ENCODE measurements around the gene FBP2.

FBP2 gene

DNA sequence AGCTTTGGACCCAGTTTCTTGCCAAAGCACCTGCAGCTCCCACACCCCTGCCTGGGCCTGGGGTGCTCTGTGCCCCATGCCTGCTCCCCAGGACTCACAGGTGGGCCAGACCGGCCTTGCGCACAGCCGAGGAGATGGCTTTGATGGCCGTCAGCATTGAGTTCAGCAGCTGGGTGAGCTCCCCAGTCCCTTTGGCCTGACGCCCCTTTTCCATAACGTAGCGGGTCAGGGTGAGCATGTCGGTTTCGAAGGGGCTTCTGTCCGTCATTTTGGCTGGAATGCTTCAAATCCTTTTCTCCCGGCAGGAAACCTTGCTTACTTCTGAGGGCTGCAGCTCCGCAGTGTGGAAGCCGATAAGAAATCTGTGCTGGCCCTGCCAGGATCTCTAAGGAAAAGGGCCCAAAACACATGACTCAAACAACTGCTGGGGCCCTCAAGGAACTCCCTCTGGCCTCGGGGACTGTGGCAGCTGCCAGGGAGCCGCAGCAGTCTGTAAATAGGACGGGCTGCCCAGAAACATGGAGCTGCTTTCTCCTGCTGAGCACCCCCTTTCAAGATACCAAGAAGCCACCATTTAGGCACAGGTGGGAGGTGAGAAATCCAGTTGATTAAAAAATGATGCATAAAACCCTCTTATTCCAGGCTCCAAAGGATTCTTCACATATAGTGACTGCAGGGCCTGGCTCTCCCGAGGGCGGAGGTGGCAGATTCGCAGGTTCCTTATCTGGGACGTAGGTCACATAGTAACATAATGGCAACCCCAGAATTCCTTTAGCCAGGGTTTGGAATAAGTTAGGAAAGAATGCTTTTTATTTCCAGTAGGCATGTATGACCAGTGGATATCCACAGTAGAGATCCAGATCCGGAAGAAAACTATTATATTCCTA is at the start of gene FBP2:
FBP2 (minus strand) TSS at position 366 of the 887 bp plus-strand sequence; CDS start at position 268, 98 bp downstream.
- TF ChIP-seq EZH2phosphoT487 (IDR thresholded peaks at IDR 0.05; ENCODE audit: borderline replicate concordance, low read length) = no peak
- TF ChIP-seq, protein P1, sequence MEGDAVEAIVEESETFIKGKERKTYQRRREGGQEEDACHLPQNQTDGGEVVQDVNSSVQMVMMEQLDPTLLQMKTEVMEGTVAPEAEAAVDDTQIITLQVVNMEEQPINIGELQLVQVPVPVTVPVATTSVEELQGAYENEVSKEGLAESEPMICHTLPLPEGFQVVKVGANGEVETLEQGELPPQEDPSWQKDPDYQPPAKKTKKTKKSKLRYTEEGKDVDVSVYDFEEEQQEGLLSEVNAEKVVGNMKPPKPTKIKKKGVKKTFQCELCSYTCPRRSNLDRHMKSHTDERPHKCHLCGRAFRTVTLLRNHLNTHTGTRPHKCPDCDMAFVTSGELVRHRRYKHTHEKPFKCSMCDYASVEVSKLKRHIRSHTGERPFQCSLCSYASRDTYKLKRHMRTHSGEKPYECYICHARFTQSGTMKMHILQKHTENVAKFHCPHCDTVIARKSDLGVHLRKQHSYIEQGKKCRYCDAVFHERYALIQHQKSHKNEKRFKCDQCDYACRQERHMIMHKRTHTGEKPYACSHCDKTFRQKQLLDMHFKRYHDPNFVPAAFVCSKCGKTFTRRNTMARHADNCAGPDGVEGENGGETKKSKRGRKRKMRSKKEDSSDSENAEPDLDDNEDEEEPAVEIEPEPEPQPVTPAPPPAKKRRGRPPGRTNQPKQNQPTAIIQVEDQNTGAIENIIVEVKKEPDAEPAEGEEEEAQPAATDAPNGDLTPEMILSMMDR (IDR thresholded peaks at IDR 0.05; ENCODE audit: low read depth, low read length, poor library complexity, severe bottlenecking) = no peak
- no peak within 1 kb of the TSS for H3K4me3 ChIP-seq (ENCODE audit: low read length)
- H3K9me2 ChIP-seq (replicated peaks; ENCODE audit: control insufficient read depth, low read length) = no peaks in the 10 kb centered on the region
- no peak within 1 kb of the TSS for H3K4me2 ChIP-seq (ENCODE audit: low read length)
- no peaks in the 10 kb centered on the region for H3K27me3 ChIP-seq (ENCODE audit: control insufficient read depth, low read length)
- H3K79me2 ChIP-seq (ENCODE audit: control insufficient read depth, low read length) = no peaks in the 10 kb centered on the region
- H3K27ac ChIP-seq (ENCODE audit: low read depth, low read length) = no peak within 1 kb of the TSS
- H3F3A ChIP-seq (ENCODE audit: control insufficient read depth, insufficient read depth) = no peaks in the 10 kb centered on the region
- H3K4me1 ChIP-seq (ENCODE audit: control insufficient read depth, low read length) = no peaks in the 10 kb centered on the region
- H3K36me3 ChIP-seq (ENCODE audit: control insufficient read depth, low read length) = no peaks in the 10 kb centered on the region
- no peaks in the 10 kb centered on the region for H4K20me1 ChIP-seq (ENCODE audit: control insufficient read depth, insufficient read depth, low read depth, low read length)
- H3K9me3 ChIP-seq (ENCODE audit: control insufficient read depth, insufficient read depth, low read length) = no peaks in the 10 kb centered on the region

- TF ChIP-seq, protein P1 (IDR thresholded peaks at IDR 0.05; ENCODE audit: low read depth, low read length, poor library complexity, severe bottlenecking) = no peak
- TF ChIP-seq EZH2phosphoT487 (IDR thresholded peaks at IDR 0.05; ENCODE audit: borderline replicate concordance, low read length) = no peak
- no peaks in the 10 kb centered on the region for H3K79me2 ChIP-seq (ENCODE audit: control insufficient read depth, low read length)
- no peak overlapping the region for H3K4me2 ChIP-seq (ENCODE audit: low read length)
Measured at GRCh38 chr9:94643176-94643575, 49.6 kb upstream of the FBP2 start.

GRCh38 chr9:94642501-94642900 is 48.9 kb upstream of the FBP2 start:
- peaks cover 25% of the 10 kb centered on the region for H3K27me3 ChIP-seq (ENCODE audit: control insufficient read depth, low read length)
- no peak overlapping the region for H3K4me2 ChIP-seq (ENCODE audit: low read length)
- no peak overlapping the region for H3K27ac ChIP-seq (ENCODE audit: low read depth, low read length)
- no peaks in the 10 kb centered on the region for H3K4me1 ChIP-seq (ENCODE audit: control insufficient read depth, low read length)
- H3K9me3 ChIP-seq (ENCODE audit: control insufficient read depth, insufficient read depth, low read length) = peaks cover 6% of the 10 kb centered on the region
- no peaks in the 10 kb centered on the region for H4K20me1 ChIP-seq (ENCODE audit: control insufficient read depth, insufficient read depth, low read depth, low read length)
- TF ChIP-seq, protein P1 (IDR thresholded peaks at IDR 0.05; ENCODE audit: low read depth, low read length, poor library complexity, severe bottlenecking) = no peak
- no peak for TF ChIP-seq EZH2phosphoT487 (IDR thresholded peaks at IDR 0.05; ENCODE audit: borderline replicate concordance, low read length)
- H3K4me3 ChIP-seq (ENCODE audit: low read length) = no peak overlapping the region
- H3K36me3 ChIP-seq (ENCODE audit: control insufficient read depth, low read length) = no peaks in the 10 kb centered on the region
- no peaks in the 10 kb centered on the region for H3K9me2 ChIP-seq (replicated peaks; ENCODE audit: control insufficient read depth, low read length)
- H3F3A ChIP-seq (ENCODE audit: control insufficient read depth, insufficient read depth) = no peaks in the 10 kb centered on the region
- no peaks in the 10 kb centered on the region for H3K79me2 ChIP-seq (ENCODE audit: control insufficient read depth, low read length)

More at GRCh38 chr9:94643176-94643575, 49.6 kb upstream of the FBP2 start:
- no peak overlapping the region for H3K4me3 ChIP-seq (ENCODE audit: low read length)
- no peaks in the 10 kb centered on the region for H3K9me2 ChIP-seq (replicated peaks; ENCODE audit: control insufficient read depth, low read length)
- H4K20me1 ChIP-seq (ENCODE audit: control insufficient read depth, insufficient read depth, low read depth, low read length) = no peaks in the 10 kb centered on the region
- no peaks in the 10 kb centered on the region for H3F3A ChIP-seq (ENCODE audit: control insufficient read depth, insufficient read depth)
- peaks cover 23% of the 10 kb centered on the region for H3K27me3 ChIP-seq (ENCODE audit: control insufficient read depth, low read length)
- peaks cover 6% of the 10 kb centered on the region for H3K9me3 ChIP-seq (ENCODE audit: control insufficient read depth, insufficient read depth, low read length)
- H3K27ac ChIP-seq (ENCODE audit: low read depth, low read length) = no peak overlapping the region
- no peaks in the 10 kb centered on the region for H3K36me3 ChIP-seq (ENCODE audit: control insufficient read depth, low read length)
- no peaks in the 10 kb centered on the region for H3K4me1 ChIP-seq (ENCODE audit: control insufficient read depth, low read length)

All from DOHH2 (cell line).